ENCODE measurements around the gene FAM222B.
"Not testable (repeated sequence)": the region's sequence is repeated elsewhere in the genome, so short reads cannot be mapped to it uniquely, and the experiment has no call there.

The FAM222B gene

DNA sequence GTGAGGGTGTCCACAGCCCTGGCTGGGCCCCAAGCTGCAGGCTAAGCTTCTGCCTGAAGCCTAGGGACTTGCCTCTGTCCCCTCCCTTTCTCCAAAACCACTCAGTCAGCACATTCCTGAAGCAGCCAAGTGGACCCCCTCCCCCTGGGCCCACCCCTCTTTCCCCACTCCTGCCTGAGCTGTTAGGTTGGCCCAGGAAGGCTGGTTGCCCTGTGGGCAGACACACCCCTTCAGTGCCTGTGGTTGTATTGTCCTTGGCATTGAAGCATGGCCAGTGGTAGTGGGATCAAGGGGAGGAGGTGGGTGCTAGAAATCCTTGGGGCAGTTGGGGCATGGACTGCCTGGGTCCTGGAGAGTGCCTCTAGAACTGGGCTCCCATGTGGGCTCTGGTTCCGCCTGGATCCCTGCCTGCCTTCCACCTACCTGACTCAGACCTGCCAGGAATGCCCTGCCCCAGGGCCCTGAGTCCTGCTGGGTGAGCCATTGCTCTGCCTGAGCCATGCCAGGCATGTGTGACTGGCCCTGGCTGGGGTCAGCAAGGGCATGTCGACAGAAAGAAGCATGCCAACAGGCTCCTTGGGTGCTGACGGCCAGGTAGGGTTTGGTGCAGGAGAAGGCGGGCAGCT, 96.7 kb downstream of the FAM222B start:
- peak; percentile 77 for DNase-seq (ENCODE audit: low read depth)

DNA sequence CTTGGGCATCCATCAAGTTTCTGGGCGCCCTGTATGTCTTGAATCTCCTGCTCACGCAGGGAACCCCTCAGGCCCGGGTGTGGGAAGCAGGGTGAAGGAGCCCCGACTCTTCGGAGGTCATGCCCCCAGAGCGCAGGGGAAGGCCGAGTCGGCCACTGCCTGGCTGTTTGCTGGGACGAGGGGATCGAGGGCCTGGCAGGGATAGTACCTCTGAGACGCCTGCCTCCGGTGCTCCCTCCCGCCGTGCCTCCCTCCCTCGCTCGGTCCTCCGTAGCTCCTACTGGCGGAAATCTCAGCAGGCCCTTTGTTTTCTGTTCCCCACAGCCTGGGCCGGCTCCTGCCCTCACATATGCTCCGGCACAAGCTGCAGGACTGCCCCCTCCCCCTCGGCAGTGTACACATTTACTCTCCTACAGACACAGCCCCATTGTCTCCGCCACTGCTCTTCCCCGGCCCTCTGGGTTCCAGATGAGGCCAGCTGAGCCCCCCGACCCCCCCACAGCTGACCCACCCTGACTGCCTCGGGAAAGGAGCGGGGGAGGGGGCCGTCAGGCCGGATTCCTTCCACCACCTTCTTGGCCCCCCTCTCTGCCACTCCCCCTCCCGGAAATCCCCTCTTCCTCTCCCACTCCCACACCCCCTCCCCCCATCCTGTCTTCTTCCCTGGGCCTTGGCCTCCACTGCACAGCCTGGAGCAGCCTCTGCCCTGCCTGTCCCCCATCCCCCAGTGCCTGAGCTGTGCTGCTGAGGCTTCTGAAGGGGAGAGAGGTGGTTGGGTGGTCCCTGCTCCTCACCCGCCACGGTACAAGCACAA, 97.4 kb downstream of the FAM222B start:
- peak; percentile 69 for DNase-seq (ENCODE audit: low read depth)

DNA sequence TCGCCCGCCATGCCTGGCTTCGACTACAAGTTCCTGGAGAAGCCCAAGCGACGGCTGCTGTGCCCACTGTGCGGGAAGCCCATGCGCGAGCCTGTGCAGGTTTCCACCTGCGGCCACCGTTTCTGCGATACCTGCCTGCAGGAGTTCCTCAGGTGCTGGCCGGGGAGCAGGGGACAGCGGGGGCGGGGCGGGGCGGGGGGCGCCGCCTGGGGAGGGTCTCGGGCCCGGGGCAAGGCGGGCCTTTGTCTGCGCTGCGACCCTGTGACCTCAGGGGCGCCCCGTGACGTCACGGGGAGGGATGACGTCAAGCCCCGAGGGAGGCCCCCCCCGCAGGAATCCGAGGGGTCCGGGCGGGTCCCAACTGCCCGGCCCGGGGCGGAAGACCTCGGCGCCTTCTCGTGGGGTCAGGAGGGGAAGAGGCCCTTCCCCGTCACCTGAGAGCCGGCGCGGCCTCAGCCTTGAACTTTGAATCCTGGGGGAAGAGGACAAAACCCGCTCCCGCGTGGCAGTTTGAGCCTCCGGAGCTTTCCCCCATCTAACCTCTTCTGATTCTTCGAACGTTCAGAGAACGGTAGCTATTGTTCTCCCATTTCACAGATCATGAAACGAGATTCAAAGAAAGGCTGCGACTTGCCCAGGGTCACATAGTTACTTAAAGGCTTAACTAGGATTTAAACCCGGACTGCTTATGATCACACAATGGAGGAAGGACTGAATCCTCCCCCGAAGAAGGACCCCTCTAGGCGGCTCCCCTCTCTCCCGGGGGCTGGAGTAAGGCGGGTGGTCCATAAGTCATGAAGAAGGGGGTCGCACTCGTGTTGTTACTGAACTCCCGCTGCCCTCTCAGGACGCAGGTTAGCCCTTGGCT, 98.3 kb downstream of the FAM222B start:
- DNase-seq (ENCODE audit: low read depth): peak; percentile 60

DNA sequence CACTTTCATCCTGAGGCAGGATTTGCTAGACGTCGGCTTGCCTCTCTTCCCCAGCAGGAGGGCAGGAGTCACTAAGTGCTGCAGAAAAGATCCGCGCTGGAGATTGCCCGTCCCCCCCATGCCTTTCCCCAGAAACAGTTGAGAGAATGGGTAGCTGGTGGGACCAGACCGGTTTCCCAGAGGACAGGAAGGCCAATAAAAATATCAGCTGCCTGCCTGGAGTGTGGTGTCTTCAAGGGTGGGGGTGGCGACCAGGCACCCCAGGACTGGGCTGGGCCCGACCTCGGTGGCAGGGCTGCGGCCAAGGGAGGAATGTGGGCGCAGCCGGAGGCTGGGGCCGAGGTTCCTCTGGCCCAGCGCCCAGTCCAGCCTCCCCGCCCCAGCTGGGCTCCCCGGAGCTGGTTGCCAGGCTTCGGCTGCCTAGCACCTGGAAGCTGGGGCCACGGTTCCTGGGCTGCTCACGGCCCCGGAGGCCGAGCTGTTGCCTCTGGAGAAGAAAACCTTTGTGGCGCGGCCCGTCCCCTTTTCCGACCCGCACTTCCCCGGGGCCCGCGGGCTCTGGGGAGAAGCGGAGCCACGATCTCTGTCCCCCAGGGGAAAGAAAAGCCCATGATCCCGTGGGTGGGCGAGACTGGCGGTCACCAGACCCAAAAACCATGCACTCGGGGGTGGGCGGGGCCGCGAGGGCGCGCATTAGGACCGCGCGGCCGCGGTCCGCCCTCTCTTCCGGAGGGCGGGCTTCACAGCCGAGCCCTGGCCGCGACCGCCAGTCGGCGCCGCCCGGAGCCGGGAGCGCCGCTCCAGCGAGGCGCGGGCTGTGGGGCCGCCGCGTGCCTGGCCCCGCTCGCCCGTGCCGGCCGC, 99.1 kb downstream of the FAM222B start, which contains the start of gene TRAF4:
Gene TRAF4, plus strand, starts transcription at position 769 of the 861 bp plus-strand sequence. CDS start 102 bp downstream, outside the sequence.
- DNase-seq (ENCODE audit: low read depth): peak; percentile 90

DNA sequence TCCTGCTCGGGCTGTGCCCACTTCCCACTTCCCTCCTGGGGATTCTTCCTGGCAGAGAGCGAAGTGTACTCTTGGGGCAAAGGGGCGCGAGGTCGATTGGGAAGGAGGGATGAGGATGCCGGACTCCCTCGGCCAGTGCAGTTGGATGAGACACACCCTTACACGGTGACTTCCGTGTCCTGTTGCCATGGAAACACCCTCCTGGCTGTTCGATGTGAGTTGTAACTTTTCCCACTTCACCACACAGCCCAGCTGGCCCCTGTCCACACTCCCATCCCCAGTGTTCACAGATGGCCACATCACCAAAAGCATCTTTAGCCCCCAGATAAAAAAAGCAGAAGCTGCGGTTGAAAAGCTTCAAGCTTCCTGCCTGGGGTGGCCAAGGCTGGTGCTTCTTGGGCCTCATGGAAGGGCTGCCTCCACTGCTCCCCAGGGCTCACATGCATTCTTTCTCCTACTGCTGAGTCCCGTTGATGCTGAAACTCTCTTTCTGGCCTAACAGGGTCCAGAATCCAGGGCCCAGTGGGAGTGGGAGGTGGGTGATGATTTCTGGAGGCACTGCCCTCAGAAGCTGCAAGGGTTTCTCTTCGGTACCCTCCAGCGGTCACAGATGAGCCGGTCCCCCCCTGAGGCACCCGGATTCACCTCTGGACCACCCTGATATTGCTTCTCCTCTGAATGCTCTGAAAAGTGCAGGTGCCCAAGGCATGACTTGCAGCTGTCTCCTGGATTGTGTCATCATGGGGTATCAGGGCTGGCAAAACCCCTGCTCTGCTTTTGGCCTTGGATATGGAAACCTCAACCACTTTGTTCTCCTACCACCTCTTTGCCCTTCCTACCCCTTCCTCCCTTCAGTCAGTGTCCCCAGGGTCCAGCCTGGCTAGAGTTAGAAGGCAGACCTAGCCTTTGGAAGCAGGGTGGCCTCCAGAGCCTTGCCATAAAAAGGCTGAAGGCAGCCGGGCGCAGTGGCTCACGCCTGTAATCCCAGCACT, 100.9 kb downstream of the FAM222B start:
- DNase-seq (ENCODE audit: low read depth): no peak

DNA sequence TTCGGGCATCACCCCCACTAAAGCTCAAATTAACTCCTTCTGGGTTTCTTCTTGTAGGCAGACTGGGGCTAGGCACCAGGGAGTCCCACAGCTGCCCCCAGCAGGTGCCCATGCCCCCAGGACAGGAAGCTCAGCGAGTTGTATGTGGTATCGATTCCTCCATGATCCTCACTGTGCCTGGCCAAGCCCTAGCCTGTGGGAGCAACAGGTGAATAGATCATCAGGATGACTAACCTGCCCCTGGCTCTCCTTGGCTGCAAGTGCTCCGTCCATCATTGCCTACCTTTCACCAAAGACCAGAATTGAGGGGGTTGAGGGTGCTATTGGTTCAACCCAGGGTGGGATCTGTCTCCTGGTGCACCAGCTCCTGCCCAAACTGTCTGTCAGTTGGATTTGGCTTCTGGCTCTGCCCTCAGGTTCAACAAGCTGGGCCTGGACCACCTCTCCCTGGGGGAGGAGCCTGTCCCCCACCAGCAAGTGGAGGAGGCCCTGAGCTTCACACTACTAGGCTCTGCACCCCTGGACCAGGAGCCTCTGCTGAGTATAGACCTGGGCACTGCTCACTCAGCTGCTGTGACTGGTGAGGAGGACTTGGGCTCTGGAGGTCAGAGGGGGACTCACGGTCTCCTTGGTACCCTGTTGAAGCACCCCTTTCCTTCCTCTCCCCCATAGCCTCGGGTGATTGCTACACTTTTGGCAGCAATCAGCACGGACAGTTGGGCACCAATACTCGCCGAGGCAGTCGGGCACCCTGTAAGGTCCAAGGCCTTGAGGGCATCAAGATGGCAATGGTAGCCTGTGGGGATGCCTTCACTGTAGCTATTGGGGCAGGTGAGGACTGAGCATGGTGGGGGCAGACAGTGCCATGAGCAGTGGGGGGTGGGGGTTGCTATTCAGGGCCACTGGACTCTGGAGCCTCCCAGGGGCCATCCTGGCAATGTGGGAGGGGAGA, 101.9 kb downstream of the FAM222B start:
- no peak for DNase-seq (ENCODE audit: low read depth)

DNA sequence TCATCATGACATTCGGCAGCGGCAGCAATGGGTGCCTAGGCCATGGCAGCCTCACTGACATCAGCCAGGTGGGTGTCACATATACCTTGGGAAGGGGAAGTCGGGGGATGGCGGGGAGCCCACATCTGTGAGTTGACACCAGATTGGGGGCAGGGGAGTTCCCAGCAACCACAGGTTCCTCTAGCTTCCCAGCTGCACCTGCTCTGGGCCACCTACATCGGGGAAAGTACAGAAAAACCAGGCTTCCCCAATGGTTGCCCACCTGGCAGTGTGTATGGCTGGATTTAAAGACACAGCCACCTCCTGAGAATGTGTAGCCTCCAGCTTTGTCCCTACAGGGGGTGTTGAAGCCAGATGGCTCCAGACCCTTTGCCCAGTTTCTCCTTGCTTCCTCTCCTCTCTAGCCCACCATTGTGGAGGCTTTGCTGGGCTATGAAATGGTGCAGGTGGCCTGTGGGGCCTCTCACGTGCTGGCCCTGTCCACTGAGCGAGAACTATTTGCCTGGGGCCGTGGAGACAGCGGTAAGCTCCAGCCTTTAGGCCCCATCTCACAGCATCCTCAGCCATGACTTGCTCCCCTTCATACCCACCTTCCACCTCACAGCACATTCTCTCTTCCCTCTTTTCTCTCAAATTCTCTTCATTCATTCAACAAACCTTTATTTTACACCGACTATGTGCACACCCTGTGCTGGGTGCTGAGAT, 103.8 kb downstream of the FAM222B start:
- DNase-seq (ENCODE audit: low read depth): no peak

DNA sequence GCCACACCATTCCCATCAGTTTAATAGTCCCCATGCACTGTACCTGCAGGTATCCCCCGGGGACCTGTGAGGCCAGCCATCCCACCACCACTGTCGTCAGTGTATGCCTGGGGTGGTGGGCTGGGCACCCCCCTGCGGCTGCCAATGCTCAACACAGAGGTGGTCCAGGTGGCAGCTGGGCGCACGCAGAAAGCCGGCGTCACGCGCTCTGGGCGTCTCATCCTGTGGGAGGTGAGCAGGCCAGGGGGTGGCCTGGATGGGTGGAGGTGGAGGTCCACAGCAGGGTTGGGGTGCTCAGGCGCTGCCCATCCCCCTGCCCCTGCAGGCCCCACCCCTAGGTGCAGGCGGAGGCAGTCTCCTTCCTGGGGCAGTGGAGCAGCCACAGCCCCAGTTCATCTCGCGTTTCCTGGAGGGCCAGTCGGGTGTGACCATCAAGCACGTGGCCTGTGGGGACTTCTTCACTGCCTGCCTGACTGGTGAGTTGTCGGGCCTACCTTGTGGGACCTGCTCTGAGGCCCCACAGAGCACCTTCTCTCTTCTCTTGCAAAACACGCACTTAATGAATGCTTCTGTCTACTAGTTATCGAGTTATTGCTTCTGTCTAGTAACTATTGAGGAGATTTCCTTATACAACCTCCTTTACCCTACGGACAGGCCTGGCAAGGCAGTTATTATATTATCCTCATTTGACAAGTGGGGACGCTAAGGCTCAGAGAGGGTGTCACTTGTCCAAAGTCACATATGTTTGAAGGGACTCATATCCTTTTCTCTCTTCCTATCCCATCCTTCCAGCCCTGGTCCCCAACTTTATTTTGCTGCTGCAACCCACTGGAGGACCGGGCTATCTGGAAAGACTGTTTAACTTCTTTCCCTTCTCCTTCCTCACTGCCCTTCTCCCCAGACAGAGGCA, 104.6 kb downstream of the FAM222B start:
- DNase-seq (ENCODE audit: low read depth): no peak

DNA sequence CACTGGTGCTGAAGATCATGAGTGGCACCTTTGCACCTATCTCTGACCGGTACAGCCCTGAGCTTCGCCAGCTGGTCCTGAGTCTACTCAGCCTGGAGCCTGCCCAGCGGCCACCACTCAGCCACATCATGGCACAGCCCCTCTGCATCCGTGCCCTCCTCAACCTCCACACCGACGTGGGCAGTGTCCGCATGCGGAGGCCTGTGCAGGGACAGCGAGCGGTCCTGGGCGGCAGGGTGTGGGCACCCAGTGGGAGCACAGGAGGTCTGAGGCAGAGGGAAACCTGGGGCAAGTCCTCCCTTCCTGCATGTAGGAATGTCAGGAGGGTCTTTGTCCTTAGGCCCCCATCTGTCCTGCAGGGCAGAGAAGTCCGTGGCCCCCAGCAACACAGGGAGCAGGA, 105.3 kb downstream of the FAM222B start:
- no peak for DNase-seq (ENCODE audit: low read depth)

DNA sequence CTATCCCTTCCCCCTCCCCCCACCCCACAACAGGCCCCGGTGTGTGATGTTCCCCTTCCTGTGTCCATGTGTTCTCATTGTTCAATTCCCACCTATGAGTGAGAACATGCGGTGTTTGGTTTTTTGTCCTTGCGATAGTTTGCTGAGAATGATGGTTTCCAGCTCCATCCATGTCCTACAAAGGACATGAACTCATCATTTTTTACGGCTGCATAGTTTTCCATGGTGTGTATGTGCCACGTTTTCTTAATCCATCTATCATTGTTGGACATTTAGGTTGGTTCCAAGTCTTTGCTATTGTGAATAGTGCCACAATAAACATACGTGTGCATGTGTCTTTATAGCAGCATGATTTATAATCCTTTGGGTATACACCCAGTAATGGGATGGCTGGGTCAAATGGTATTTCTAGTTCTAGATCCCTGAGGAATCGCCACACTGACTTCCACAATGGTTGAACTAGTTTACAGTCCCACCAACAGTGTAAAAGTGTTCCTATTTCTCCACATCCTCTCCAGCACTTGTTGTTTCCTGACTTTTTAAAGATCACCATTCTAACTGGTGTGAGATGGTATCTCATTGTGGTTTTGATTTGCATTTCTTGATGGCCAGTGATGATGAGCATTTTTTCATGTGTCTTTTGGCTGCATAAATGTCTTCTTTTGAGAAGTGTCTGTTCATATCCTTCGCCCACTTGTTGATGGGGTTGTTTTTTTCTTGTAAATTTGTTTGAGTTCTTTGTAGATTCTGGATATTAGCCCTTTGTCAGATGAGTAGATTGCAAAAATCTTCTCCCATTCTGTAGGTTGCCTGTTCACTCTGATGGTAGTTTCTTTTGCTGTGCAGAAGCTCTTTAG, 106.4 kb downstream of the FAM222B start:
- not testable (repeated sequence) for DNase-seq (ENCODE audit: low read depth)

DNA sequence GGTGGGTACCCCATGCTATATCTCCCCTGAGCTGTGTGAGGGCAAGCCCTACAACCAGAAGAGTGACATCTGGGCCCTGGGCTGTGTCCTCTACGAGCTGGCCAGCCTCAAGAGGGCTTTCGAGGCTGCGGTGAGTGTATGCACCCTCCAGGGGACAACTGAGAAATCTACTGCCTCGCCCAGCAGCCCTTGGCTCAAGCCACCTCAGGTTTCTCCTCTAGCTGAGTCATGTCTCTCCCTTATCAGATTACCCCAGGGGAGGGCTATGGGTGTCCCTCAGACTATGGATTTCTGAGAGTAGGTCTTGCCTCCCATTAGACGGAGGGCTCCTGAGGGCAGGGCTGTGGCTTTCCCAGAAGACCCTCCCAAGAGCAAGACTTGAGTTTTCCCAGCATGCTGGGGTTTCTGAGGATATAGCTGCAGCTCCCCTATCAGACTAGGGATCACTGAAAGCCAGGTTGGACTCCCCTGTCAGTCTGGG, 107.3 kb downstream of the FAM222B start:
- peak; percentile 40 for DNase-seq (ENCODE audit: low read depth)

DNA sequence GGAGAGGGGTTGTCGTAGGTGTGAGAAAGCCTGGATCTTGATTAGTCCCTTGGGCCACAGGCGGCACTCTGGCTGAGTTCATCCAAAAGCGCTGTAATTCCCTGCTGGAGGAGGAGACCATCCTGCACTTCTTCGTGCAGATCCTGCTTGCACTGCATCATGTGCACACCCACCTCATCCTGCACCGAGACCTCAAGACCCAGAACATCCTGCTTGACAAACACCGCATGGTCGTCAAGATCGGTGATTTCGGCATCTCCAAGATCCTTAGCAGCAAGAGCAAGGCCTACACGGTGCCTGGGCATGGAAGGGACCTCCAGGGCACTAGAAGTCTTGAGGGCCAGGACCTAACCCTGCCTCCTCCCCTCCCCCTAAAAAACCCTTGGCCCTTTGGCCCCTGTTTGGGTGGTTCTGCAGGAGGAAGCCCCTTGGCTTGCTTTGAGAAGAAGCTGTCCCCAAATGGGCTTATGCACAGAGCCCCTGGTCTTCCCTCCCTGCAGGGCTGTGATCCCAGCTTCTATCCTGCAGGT, 107.8 kb downstream of the FAM222B start:
- DNase-seq (ENCODE audit: low read depth): no peak

DNA sequence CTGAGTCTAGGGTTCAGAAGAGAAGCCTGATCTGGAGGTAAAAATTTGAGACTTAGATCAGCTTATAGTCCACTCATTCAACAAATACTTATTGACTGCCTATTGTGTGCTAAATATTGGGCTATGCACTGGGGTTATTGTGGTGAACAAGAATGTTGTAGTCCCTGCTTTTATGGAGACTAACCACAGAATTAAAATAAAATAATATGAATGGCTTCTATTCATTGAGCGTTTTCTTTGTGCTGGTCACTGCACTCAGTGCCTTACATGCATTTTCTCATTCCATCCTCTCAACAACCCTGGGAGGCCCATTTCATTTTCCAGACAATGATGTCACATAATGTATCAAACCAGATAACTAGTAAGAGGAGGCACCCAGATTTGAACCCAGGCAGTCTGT, 109.2 kb downstream of the FAM222B start:
- DNase-seq (ENCODE audit: low read depth): no peak

DNA sequence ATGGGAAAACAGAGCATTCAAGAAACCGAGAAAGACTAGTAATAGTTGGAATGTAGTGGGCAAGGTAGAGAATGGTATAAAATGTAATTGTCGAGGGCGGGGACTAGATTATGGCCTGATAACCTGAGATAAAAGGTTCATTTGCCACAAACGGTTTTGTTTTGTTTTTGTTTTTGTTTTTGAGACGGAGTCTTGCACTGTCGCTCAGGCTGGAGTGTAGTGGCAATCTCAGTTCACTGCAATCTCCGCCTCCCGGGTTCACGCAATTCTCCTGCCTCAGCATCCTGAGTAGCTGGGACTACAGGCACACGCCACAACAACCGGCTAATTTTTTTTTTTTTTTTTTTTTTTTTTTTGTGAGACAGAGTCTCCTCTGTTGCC, 112.7 kb downstream of the FAM222B start:
- DNase-seq (ENCODE audit: low read depth): no peak

DNA sequence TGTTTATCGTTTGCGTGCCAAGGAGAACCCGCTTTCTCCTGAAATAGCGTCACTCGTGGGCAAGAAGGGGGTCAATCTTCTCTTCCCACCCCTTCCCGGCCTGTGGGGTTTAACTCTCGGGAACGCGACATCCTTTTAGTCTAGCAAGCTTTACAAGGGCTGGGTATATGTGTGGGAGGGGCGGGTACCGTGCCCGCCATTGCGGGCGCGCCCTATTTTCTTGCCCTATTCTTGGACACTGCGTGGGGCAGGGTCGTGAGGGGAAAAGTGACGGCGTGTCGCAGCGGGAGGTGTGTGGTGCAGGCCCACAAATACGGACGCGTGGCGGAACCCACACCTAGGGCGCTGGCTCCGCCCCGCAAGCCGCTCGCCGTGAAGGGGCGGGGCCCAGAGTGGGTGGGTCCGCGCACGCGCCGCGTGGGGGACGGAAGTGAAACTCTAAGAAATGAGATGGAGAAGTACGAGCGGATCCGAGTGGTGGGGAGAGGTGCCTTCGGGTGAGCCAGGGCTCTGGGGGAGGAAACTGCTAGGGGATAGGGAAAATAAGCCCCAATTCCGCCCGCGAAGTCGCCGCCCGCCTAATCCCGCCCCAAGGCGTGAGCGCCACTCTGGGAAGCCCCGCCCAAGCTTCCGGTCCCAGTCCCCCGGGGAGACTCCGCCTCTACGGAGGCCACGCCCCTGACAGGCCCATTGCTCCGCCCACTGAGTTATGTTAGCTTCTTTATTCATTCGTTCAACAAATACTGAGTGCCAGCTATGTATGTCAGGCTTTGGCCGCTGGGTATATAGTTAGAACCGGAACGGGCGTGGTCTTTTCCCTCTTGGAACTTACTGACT, 114.0 kb downstream of the FAM222B start, which contains the start of gene NEK8:
Gene NEK8, plus strand, starts transcription at position 425 of the 837 bp plus-strand sequence. Its CDS starts 26 bp downstream, at position 451.
- DNase-seq (ENCODE audit: low read depth): peak; percentile 97

All from ELR (cell line).